Heart right ventricle (tissue), 16 donors: ENCODE measurements around the gene TNNT1. TPM values are rescaled to one million over a fixed set of nuclear protein-coding genes. Genes with fewer than 3 reads are reported as not detected.

ENCODE experiments used
- ATAC-seq, 8 donors: fragments of 200-7000 bp; cut with Tn5 transposase; one replicate each; pipeline ENCODE4 v1.9.1; 2020; ENCODE audit warnings: mild to moderate bottlenecking in 8 of 8, moderate library complexity in 8 of 8, moderate number of reproducible peaks in 1 of 8
- DNase-seq, 2 donors: peaks; one replicate each; pipeline ENCODE4 v3.0.0-alpha.2; 2020
- H3K27ac ChIP-seq, 10 donors: fragments of 200-600 bp; sonication (generic) in 2 of 10; one replicate each; pipeline versions ENCODE4 v1.5.0 to v1.8.0; 2020 to 2022; ENCODE audit warnings: mild to moderate bottlenecking in 3 of 10
- H3K27me3 ChIP-seq, 7 donors: fragments of 200-600 bp; one replicate each; pipeline ENCODE4 v1.8.0; 2021 to 2022; ENCODE audit warnings: mild to moderate bottlenecking in 2 of 7
- H3K36me3 ChIP-seq, 9 donors: fragments of 200-600 bp; sonication (generic) in 1 of 9; one replicate each; pipeline versions ENCODE4 v1.5.0 to v1.8.0; 2020 to 2022; ENCODE audit warnings: mild to moderate bottlenecking in 2 of 9
- H3K4me1 ChIP-seq, 9 donors: fragments of 200-600 bp; sonication (generic) in 1 of 9; one replicate each; pipeline versions ENCODE4 v1.5.0 to v1.8.0; 2020 to 2022; ENCODE audit warnings: mild to moderate bottlenecking in 4 of 9
- H3K4me3 ChIP-seq, 10 donors: fragments of 200-600 bp; sonication (generic) in 2 of 10; one replicate each; pipeline versions ENCODE4 v1.5.0 to v1.8.0; 2020 to 2022; ENCODE audit warnings: mild to moderate bottlenecking in 7 of 10, moderate library complexity in 2 of 10
- H3K9me3 ChIP-seq, 11 donors: fragments of 200-600 bp in 10 of 11; sonication (generic) in 2 of 11; one replicate each; pipeline versions ENCODE4 v1.5.0 to v1.8.0; 2013 to 2022; ENCODE audit warnings: mild to moderate bottlenecking in 2 of 11, control low read depth in 1 of 11, moderate library complexity in 1 of 11
- CTCF ChIP-seq, 9 donors: fragments of 200-600 bp; sonication (generic) in 2 of 9; IDR thresholded peaks; one replicate each; pipeline versions ENCODE4 v1.5.0 to v1.8.0; 2021 to 2022; ENCODE audit warnings: antibody characterized with exemption in 9 of 9, mild to moderate bottlenecking in 5 of 9, moderate library complexity in 1 of 9
- WGBS, 2 donors: extraction: QIAGEN DNeasy Blood & Tissue Kit; methylation state at CpG; one replicate each; pipeline ENCODE4 v1.1.7; 2013; ENCODE audit warnings: inconsistent platforms in 1 of 2; 5-methylcytosine and 5-hydroxymethylcytosine counted together
- intact Hi-C, 10 donors: fragments of 100-400 bp; cut with DNase I; formaldehyde crosslinking; loops; one replicate each; pipeline versions ENCODE4 v1.11.1 to v1.14.2; 2022
- polyA plus RNA-seq, 2 donors: library from polyadenylated mRNA; stranded (reverse); fragments of 200-250 nt; gene quantifications; one replicate each; pipeline ENCODE4 v1.2.3, GENCODE V29; 2013
- total RNA-seq, 10 donors: library from RNA; stranded (reverse); fragmentation: NEBNext Ultra II Directional in 3 of 10; extraction: Animal tissue kit (Norgen Biotek cat#: 25700) in 3 of 10; gene quantifications; one replicate each; pipeline versions ENCODE4 v1.2.1 to v1.2.4, GENCODE V29; 2021 to 2023
- donor health status: Arrhythmogenic right ventricular cardiomyopathy.
- donor health status: ischemic (EF 13 %, LVEDD 7.1; RV severe dilation, severe dysfunction).
- donor health status: healthy with polysubstance abuse.
- donor health status: DM: no; HTN: yes; CAD: no.
- donor health status: DM: no; HTN: no; CAD: no.
- donor health status: ischemic (EF 25% LVEDD 6.9; RV normal size, moderate dysfunction).
- donor health status: ischemic (EF 25% LVEDD 5.7; RV mildly dilated, moderate dysfunction).
- donor health status: healthy.
- donor health status: DM: yes; HTN: yes; CAD: no.
- donor health status: Ischemic cardiomyopathy.
- donor health status: ischemic (EF 35%, LVEDD 5.7; RV mildly dilated, moderate dysfunction).
- donor health status: nonischemic (EF 11% LVEDD 7.7; RV severe dilation, severe dysfunction).
- donor health status: DM: yes; HTN: yes; CAD: no.
- donor health status: PGD.
- donor health status: ischemic (EF 29% LVEDD 5.4; RV normal size, mild dysfunction).
- donor health status: nonischemic (EF 23%, LVEDD 6.1; RV moderate dilation, normal function).

TNNT1 gene
- total and polyA plus RNA-seq, 12 donors, result 19.7 to 721 (median 97.1) TPM

GRCh38 chr19:55165952-55166529 is 17.0 kb upstream of the TNNT1 start:
- Histone ChIP-seq H3K4me3 (peak overlapping the region in 9 of 10 donors; percentile 25 to 54 (median 48)), H3K36me3 (peaks cover 0 to 30% (median 0%) of the 10 kb centered on the region in 9 donors), H3K27me3 (peaks cover 9 to 98% (median 86%) of the 10 kb centered on the region in 7 donors), H3K9me3 (no peaks in the 10 kb centered on the region), H3K27ac (peak overlapping the region in 2 of 10 donors; percentile 45 to 51), H3K4me1 (peaks cover 0 to 30% (median 19%) of the 10 kb centered on the region in 9 donors)
- ATAC-seq (peak; percentile 48 to 89 (median 85)), DNase-seq (peak; percentile 54 to 70)
- TF ChIP-seq CTCF (IDR thresholded peaks at IDR 0.05), result peak in 8 of 9 donors; percentile 24 to 67 (median 48)
- intact Hi-C loops, result no loop called here
- WGBS, 2 donors, result 2% methylated on average over 34 of the region's 34 CpGs

DNA sequence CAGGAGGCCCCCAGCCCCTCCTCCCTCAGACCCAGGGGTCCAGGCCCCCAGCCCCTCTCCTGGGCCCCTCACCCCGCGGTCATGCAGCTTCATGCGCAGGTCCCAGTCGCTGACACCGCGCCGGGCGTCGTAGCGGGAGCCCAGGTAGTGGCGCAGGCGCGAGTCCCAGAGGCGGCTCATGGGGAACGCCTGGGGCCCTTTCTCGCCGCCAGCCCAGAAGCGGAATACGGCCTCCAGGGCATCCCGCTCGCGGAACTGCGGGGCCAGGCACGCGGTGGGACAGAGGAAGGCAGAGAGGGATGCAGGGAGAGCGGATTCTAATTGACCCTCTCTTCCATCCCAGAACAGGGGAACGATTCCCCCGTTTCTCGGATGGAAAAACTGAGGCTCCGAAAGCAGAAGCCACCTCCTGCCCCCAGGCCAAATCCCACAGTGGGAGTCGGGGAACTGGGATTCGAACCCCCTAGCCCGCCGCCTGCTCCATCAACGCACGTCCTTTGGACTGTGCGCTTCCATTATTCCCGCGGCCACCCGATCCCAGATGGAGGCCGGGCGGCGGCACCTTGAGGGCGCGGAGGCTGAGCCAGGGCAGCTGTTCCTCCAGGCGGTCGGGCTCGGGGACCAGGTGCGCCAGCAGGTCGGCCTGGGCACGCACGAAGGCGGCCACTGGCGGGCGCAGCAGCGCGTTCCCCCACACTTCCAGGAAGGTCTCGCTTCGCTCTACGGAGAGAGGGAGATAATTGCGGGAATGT is 12.7 kb upstream of the TNNT1 start:
- no peak for ATAC-seq
- no peak for DNase-seq
- Histone ChIP-seq H3K9me3 (no peaks in the 10 kb centered on the region), H3K36me3 (peaks cover 0 to 39% (median 0%) of the 10 kb centered on the region in 9 donors), H3K4me3 (peak overlapping the region in 1 of 10 donors; percentile 60), H3K27me3 (peaks cover 0 to 83% (median 61%) of the 10 kb centered on the region in 7 donors), H3K4me1 (peaks cover 0 to 49% (median 28%) of the 10 kb centered on the region in 9 donors), H3K27ac (no peak overlapping the region)
- intact Hi-C loops, result no loop called here
- TF ChIP-seq CTCF (IDR thresholded peaks at IDR 0.05), result no peak
- WGBS, 2 donors, result 42 to 49% methylated on average over 61 of the region's 61 CpGs

DNA sequence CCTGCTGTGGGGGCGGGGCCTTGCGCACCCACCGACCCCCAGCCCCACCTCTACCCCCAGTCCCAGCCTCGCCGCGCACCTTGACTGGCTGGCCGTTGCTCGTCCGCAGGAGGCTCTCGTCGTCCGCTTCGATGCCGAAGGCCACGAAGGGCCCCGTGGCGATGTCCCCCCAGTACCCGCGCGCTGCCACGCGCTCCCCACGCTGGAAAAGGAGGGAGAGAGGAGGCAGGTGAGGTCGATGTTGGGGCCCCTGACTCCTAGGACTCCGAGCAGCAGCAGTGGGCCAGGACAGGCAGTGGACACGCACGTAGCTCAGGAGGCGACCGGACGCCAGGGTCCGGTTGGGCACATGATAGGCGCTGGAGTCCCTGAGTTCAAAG is 12.0 kb upstream of the TNNT1 start:
- TF ChIP-seq CTCF (IDR thresholded peaks at IDR 0.05), result no peak
- Histone ChIP-seq H3K4me3 (peak overlapping the region in 5 of 10 donors; percentile 52 to 60 (median 58)), H3K9me3 (no peaks in the 10 kb centered on the region), H3K4me1 (peaks cover 0 to 44% (median 20%) of the 10 kb centered on the region in 9 donors), H3K27ac (peak overlapping the region in 2 of 10 donors; percentile 25 to 30), H3K27me3 (peaks cover 0 to 83% (median 61%) of the 10 kb centered on the region in 7 donors), H3K36me3 (peaks cover 0 to 46% (median 0%) of the 10 kb centered on the region in 9 donors)
- DNase-seq (no peak), ATAC-seq (no peak)
- intact Hi-C loops, result no loop called here
- 25 to 27% methylated on average over 32 of the region's 32 CpGs for WGBS, 2 donors

DNA sequence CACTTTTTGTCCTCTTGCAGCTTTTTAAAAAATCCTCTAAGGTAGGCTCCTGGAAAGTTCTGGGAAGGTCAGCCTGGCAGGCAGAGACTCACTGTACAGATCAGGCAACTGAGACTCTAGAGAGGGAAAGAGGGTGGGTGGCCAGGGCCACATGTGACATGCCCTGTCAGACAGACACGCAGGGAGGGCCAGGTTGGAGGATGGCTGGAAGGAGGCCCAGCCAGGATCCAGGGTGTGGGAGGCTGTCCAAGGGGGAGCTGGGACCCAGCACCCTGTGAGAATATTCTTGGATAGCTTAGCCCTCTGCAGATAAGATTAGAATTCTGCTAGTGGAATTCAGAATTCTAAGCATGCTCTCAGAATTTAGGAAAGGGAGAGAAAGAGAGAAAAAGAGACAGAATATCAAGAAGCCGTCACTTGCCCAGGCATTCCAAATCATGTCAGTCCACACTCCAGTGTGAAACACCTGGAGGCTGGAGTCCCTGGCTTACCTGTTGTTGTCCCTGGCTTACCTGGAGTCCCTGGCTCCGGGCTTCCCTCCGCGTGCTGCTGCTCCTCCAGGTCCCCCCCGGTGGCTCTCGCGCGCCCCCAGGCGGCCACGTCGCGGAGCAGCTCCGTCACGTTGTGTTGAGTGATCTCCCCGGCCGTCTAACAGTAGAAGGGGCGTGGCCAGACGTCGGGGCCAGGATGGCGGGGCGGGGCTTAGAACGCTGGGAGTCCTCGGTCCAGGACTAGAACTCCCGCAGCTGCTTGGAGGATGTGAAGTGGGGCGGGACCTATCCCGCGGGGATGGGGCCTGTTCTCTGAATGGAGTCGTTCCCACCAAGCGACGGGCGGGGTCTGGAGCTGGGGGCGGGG is 11.4 kb upstream of the TNNT1 start:
- H3K27me3 ChIP-seq, result peaks cover 0 to 79% (median 56%) of the 10 kb centered on the region in 7 donors
- peak overlapping the region in 7 of 10 donors; percentile 71 to 100 (median 95) for H3K27ac ChIP-seq
- ATAC-seq, result peak; percentile 20 to 62 (median 56)
- peaks cover 0 to 41% (median 15%) of the 10 kb centered on the region in 9 donors for H3K4me1 ChIP-seq
- peaks cover 0 to 48% (median 0%) of the 10 kb centered on the region in 9 donors for H3K36me3 ChIP-seq
- no peaks in the 10 kb centered on the region for H3K9me3 ChIP-seq
- peak; percentile 84 to 87 for DNase-seq
- intact Hi-C loops, result no loop called here
- H3K4me3 ChIP-seq, result peak overlapping the region in 9 of 10 donors; percentile 3 to 60 (median 52)
- 3 to 4% methylated on average over 32 to 33 of the region's 33 CpGs for WGBS, 2 donors
- TF ChIP-seq CTCF (IDR thresholded peaks at IDR 0.05), result peak; percentile 74 to 89 (median 86)
